Natural killer cell (primary cell): Measurements from ENCODE around the gene USF1. TPM values are rescaled to one million over a fixed set of nuclear protein-coding genes. Genes with fewer than 3 reads are reported as not detected.

Source experiments
- ATAC-seq, 3 donors: fragments of 150-1000 bp in 2 of 3; fragments of 200-7000 bp in 1 of 3; cut with Tn5 transposase; 1 replicate in 1 of 3; 2 replicates in 2 of 3; pipeline ENCODE4 v1.10.0; 2021; ENCODE audit warnings: mild to moderate bottlenecking in 2 of 3, moderate library complexity in 2 of 3
- DNase-seq, 2 donors: peaks; one replicate each; pipeline versions ENCODE4 v3.0.0 to v3.0.0-alpha.2; 2013 to 2021; ENCODE audit warnings: mixed read lengths in 1 of 2
- H3K27ac ChIP-seq: one replicate; pipeline ENCODE4 v1.5.1; 2013; ENCODE audit warnings: mild to moderate bottlenecking, low read length
- H3K27me3 ChIP-seq: one replicate; pipeline ENCODE4 v1.6.1; 2013; ENCODE audit warnings: low read length; ENCODE audit not compliant: control insufficient read depth, insufficient read depth
- H3K36me3 ChIP-seq: one replicate; pipeline ENCODE4 v1.6.1; 2013; ENCODE audit warnings: low read length; ENCODE audit not compliant: control insufficient read depth, insufficient read depth
- H3K4me1 ChIP-seq: one replicate; pipeline ENCODE4 v1.6.1; 2013; ENCODE audit warnings: low read length; ENCODE audit not compliant: control insufficient read depth, insufficient read depth
- H3K4me3 ChIP-seq: one replicate; pipeline ENCODE4 v1.5.1; 2013; ENCODE audit warnings: low read length
- H3K9me3 ChIP-seq: one replicate; pipeline ENCODE4 v1.6.1; 2013; ENCODE audit warnings: low read length; ENCODE audit not compliant: control insufficient read depth, insufficient read depth
- H3K27ac Mint-ChIP-seq, 2 donors: one replicate each; pipeline ENCODE4 v1.8.0; 2022; ENCODE audit warnings: mild to moderate bottlenecking in 2 of 2, mixed read lengths in 2 of 2, moderate library complexity in 1 of 2
- H3K27me3 Mint-ChIP-seq, 2 donors: one replicate each; pipeline ENCODE4 v1.8.0; 2022; ENCODE audit warnings: low read depth in 2 of 2, mixed read lengths in 2 of 2
- H3K36me3 Mint-ChIP-seq: one replicate; pipeline ENCODE4 v1.8.0; 2022; ENCODE audit warnings: mixed read lengths
- H3K4me1 Mint-ChIP-seq, 2 donors: one replicate each; pipeline ENCODE4 v1.8.0; 2022; ENCODE audit warnings: mixed read lengths in 2 of 2
- H3K4me3 Mint-ChIP-seq: one replicate; pipeline ENCODE4 v1.8.0; 2022; ENCODE audit warnings: mild to moderate bottlenecking, moderate library complexity, mixed read lengths
- H3K9me3 Mint-ChIP-seq, 2 donors: one replicate each; pipeline ENCODE4 v1.8.0; 2022; ENCODE audit warnings: mixed read lengths in 2 of 2
- WGBS: methylation state at CpG from one replicate; pipeline ENCODE4 v1.1.7; 2013; ENCODE audit warnings: missing lambda C conversion rate; ENCODE audit not compliant: insufficient coverage; 5-methylcytosine and 5-hydroxymethylcytosine counted together
- intact Hi-C: fragments of 100-400 bp; cut with micrococcal nuclease; formaldehyde crosslinking; loops from one replicate; pipeline ENCODE4 v1.14.2; 2022
- total RNA-seq, 4 donors: library from RNA; stranded (reverse); fragments of 120-200 nt in 1 of 4; gene quantifications; one replicate each; pipeline versions ENCODE4 v1.2.3 to v1.2.4, GENCODE V29; 2013 to 2022
- TF ChIP-seq, protein P1 (sequence below): fragments of 200-600 bp; IDR thresholded peaks from one replicate; pipeline ENCODE4 v1.8.0; 2022; ENCODE audit warnings: antibody characterized with exemption

USF1 gene
- total RNA-seq, 3 donors from 2014 or later (not counting 1 experiment from before 2014, with no cell fraction given), result 113 to 121 (median 114) TPM

- H3K27me3 Mint-ChIP-seq, result no peaks in the 10 kb centered on the region
- H3K27me3 ChIP-seq, result no peaks in the 10 kb centered on the region
- peak overlapping the region; percentile 81 for H3K27ac ChIP-seq
- H3K4me3 ChIP-seq, result peak overlapping the region; percentile 7
- no peaks in the 10 kb centered on the region for H3K9me3 ChIP-seq
- TF ChIP-seq, protein P1, sequence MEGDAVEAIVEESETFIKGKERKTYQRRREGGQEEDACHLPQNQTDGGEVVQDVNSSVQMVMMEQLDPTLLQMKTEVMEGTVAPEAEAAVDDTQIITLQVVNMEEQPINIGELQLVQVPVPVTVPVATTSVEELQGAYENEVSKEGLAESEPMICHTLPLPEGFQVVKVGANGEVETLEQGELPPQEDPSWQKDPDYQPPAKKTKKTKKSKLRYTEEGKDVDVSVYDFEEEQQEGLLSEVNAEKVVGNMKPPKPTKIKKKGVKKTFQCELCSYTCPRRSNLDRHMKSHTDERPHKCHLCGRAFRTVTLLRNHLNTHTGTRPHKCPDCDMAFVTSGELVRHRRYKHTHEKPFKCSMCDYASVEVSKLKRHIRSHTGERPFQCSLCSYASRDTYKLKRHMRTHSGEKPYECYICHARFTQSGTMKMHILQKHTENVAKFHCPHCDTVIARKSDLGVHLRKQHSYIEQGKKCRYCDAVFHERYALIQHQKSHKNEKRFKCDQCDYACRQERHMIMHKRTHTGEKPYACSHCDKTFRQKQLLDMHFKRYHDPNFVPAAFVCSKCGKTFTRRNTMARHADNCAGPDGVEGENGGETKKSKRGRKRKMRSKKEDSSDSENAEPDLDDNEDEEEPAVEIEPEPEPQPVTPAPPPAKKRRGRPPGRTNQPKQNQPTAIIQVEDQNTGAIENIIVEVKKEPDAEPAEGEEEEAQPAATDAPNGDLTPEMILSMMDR, result no peak
- H3K4me1 ChIP-seq, result peaks cover 25% of the 10 kb centered on the region
- H3K36me3 Mint-ChIP-seq, result no peaks in the 10 kb centered on the region
- DNase-seq, result peak; percentile 61 to 79
- H3K27ac Mint-ChIP-seq, result peak overlapping the region; percentile 94 to 98
- peak; percentile 88 to 93 (median 89) for ATAC-seq
- H3K4me3 Mint-ChIP-seq, result peak overlapping the region; percentile 87
- H3K4me1 Mint-ChIP-seq, result peaks cover 20 to 26% of the 10 kb centered on the region in 2 donors
- H3K36me3 ChIP-seq, result no peaks in the 10 kb centered on the region
- H3K9me3 Mint-ChIP-seq, result no peaks in the 10 kb centered on the region
- 4% methylated on average over 15 of the region's 15 CpGs for WGBS
- intact Hi-C loops, result no loop called here
These were observed 32.1 kb downstream of the USF1 start for GRCh38 chr1:161013488-161014230.

- no peaks in the 10 kb centered on the region for H3K36me3 Mint-ChIP-seq
- H3K4me3 Mint-ChIP-seq, result peak overlapping the region; percentile 87
- H3K36me3 ChIP-seq, result no peaks in the 10 kb centered on the region
- H3K4me3 ChIP-seq, result peak overlapping the region; percentile 7
- peak in 1 of 3 donors; percentile 47 for ATAC-seq
- peak overlapping the region; percentile 94 to 98 for H3K27ac Mint-ChIP-seq
- H3K27me3 Mint-ChIP-seq, result no peaks in the 10 kb centered on the region
- H3K27ac ChIP-seq, result peak overlapping the region; percentile 81
- no peaks in the 10 kb centered on the region for H3K9me3 Mint-ChIP-seq
- peaks cover 20 to 22% of the 10 kb centered on the region in 2 donors for H3K4me1 Mint-ChIP-seq
- H3K9me3 ChIP-seq, result no peaks in the 10 kb centered on the region
- H3K27me3 ChIP-seq, result no peaks in the 10 kb centered on the region
- intact Hi-C loops, result no loop called here
- TF ChIP-seq, protein P1, result no peak
- no peak for DNase-seq
- H3K4me1 ChIP-seq, result peaks cover 25% of the 10 kb centered on the region
These were observed 32.7 kb downstream of the USF1 start for GRCh38 chr1:161013131-161013487.

DNA sequence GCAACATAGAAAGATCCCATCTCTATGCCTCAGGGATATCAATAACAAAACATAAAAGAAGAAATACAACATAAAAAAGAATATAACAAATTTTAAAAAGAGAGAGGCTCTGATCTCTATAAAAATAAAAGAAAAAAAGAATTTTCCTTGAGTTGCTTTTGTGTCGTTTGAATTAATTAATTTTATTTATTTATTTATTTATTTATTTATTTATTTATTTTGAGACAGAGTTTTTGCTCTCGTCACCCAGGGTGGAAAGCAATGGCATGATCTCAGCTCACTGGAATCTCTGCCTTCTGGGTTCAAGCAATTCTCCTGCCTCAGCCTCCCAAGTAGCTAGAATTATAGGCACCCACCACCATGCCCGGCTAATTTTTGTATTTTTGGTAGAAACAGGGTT, 33.4 kb downstream of the USF1 start:
- TF ChIP-seq, protein P1, result no peak
- Histone ChIP-seq H3K27ac (no peak overlapping the region), H3K4me1 (peaks cover 21% of the 10 kb centered on the region), H3K27me3 (no peaks in the 10 kb centered on the region), H3K4me3 (no peak overlapping the region), H3K36me3 (no peaks in the 10 kb centered on the region), H3K9me3 (no peaks in the 10 kb centered on the region)
- WGBS, result 88% methylated on average over 1 of the region's 3 CpGs
- peaks cover 19 to 20% of the 10 kb centered on the region in 2 donors for H3K4me1 Mint-ChIP-seq
- no peaks in the 10 kb centered on the region for H3K9me3 Mint-ChIP-seq
- ATAC-seq (no peak), DNase-seq (no peak)
- H3K27me3 Mint-ChIP-seq, result no peaks in the 10 kb centered on the region
- intact Hi-C loops, result no loop called here
- peak overlapping the region; percentile 64 to 98 for H3K27ac Mint-ChIP-seq
- H3K36me3 Mint-ChIP-seq, result no peaks in the 10 kb centered on the region
- H3K4me3 Mint-ChIP-seq, result peak overlapping the region; percentile 37
